Esophagus squamous epithelium (tissue), 4 donors: Measurements from ENCODE around the gene HHLA2.

Source experiments
- POLR2A ChIP-seq, 4 donors: fragments of 450-650 bp; IDR thresholded peaks; one replicate each; pipeline ENCODE4 v1.6.1; 2017; ENCODE audit warnings: antibody characterized with exemption in 4 of 4, mild to moderate bottlenecking in 4 of 4, moderate library complexity in 3 of 4
- TF ChIP-seq, protein P1 (sequence below), 6 experiments: fragments of 450-650 bp in 4 of 6; fragments of 200-600 bp in 2 of 6; sonication (generic) in 2 of 6; IDR thresholded peaks; one replicate each; pipeline ENCODE4 v1.5.1; 2016 to 2019; ENCODE audit warnings: antibody characterized with exemption in 6 of 6, mild to moderate bottlenecking in 4 of 6, moderate library complexity in 4 of 6

GRCh38 chr3:108410531-108410984, 114.2 kb downstream of the HHLA2 start:
- TF ChIP-seq, protein P1, sequence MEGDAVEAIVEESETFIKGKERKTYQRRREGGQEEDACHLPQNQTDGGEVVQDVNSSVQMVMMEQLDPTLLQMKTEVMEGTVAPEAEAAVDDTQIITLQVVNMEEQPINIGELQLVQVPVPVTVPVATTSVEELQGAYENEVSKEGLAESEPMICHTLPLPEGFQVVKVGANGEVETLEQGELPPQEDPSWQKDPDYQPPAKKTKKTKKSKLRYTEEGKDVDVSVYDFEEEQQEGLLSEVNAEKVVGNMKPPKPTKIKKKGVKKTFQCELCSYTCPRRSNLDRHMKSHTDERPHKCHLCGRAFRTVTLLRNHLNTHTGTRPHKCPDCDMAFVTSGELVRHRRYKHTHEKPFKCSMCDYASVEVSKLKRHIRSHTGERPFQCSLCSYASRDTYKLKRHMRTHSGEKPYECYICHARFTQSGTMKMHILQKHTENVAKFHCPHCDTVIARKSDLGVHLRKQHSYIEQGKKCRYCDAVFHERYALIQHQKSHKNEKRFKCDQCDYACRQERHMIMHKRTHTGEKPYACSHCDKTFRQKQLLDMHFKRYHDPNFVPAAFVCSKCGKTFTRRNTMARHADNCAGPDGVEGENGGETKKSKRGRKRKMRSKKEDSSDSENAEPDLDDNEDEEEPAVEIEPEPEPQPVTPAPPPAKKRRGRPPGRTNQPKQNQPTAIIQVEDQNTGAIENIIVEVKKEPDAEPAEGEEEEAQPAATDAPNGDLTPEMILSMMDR (IDR thresholded peaks at IDR 0.05) = no peak
- TF ChIP-seq POLR2A (IDR thresholded peaks at IDR 0.05) = no peak
